ENCODE results near the gene ELOVL6.
"Not testable (repeated sequence)": the region's sequence is repeated elsewhere in the genome, so short reads cannot be mapped to it uniquely, and the experiment has no call there.

Gene ELOVL6, protein sequence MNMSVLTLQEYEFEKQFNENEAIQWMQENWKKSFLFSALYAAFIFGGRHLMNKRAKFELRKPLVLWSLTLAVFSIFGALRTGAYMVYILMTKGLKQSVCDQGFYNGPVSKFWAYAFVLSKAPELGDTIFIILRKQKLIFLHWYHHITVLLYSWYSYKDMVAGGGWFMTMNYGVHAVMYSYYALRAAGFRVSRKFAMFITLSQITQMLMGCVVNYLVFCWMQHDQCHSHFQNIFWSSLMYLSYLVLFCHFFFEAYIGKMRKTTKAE

DNA sequence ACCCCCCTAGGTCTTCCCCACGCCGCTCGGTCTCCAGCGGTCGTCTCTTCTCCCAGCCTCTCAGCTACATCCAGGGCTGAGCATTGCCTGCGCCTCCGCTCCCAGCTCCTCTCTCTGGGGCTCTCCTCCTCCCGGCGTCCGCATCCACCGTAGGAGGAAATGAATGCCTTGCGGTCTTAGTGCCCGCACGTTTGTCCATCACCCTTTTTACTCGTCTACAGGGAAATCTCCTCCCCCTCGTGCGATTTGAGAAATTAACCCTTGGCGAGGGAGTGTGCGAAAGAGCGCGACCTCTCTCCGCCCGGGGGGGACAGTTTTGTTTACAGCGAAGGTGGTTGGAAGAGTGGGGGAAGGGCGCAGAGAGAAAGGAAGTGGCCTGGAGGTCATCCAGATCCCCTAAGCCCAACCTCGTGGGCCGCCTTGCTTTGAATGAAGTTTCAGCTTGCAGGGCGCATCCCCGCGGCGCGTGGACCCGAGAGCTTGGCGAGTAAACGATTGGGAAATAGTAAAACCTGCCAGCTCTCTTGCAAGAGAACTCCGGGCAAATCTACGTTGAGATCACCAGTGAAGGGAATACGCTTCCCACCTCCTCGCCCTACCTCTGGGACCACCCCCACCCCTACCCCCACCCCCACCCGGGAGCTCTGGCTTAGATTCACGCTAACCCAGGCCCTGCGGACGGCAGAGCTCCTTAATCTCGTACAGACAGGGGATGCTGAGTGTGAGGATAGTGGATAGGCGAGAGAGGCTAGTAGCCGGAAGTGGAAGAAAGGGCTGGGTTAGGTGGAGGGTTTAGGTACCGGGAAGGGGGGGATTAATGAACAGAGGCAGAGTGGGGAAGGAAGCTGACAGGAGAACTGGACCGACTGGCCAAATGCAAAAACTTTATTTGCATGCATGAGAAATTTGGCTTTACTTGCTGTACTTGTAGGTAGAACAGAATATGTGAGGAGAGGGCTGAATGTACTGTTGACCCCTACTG is at the start of gene ELOVL6:
Gene ELOVL6, minus strand, starts transcription at position 181 of the 982 bp plus-strand sequence. CDS start 280 bp downstream, outside the sequence.
- DNase-seq, result peak; percentile 29

DNA sequence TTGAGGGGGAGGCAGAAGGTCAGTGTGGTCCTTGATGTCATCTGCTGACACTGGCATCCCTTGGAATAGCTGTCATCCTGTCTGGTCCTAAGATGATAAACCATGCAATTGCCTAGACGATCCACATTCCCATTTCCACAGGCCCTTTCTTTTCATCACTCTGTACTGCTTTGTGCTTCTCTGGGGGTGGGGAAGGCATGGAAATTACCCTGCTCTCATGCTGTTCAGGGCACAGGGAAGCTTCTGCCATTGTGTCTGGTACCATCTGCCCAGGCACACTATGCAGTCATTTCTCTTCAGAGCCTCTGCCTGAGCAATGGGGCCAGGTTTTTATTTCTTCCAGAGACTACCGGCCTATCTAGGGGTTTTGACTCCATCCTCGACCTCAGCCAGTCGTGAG is 49.7 kb upstream of the ELOVL6 start:
- no peak for DNase-seq

DNA sequence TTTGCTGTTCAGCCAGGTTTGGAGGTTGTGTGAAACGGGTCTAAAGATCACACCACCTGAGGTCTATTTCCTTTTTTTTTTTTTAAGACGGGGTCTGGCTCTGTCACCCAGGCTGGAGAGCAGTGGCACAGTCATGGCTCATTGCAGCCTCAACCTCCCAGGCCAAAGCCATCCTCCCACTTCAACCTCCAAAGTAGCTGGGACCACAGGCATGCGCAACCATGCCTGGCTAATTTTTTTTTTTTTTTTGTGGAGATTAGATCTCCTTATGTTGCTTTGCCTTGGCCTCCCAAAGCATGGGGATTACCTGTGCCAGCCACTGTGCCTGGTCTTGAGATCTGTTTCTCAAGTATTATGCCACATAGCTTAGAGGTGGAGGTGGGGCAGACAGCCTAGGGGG is 49.2 kb upstream of the ELOVL6 start:
- no peak for DNase-seq

DNA sequence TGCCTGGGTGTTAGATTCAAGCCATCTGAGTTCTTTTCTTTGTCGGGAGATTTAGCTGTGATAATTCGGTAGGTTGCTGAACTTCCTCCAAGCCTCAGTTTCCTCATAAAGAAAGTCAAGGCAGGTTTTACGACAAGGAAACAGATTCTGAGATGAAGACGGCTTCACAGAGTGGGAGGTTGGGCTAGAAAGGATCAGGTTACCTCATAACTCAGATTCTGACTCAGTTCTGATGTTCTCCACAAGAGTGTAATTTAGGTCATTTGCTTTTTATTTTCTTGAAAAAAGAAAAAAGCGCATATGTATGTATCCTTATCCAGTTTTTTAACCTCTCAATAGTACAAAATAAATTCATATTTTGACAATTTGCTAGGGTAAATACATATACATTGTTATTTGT is 47.2 kb upstream of the ELOVL6 start:
- no peak for DNase-seq

DNA sequence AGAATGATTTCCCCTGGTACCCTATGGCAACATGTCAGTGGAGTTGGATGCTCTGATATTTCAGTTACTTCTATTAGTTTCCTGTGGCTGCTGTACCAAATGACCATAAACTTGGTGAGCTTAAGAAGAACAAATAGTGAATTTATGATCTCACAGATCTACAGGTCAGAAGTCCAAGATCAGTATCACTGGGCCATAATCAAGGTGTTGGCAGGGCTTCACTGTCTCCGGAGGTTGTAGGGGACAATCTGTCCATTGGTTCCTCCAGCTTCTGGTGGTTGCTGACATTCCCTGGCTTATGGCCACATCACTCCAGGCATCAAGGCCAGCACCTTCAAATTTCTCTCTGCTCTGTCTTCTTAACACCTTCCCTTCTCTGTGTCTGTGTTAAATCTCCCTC is 37.9 kb upstream of the ELOVL6 start:
- DNase-seq, result no peak

DNA sequence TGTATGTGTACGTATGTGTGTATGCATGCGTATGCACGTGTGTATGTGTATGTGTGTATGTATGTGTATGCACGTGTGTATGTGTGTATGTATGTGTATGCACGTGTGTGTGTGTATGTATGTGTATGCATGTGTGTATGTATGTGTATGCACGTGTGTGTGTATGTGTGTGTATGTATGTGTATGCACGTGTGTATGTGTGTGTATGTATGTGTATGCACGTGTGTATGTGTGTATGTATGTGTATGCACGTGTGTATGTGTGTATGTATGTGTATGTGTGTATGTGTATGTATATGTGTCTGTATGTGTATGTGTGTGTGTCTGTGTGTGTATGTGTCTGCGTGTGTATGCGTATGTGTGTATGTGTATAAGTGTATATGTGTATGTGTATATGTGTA is 35.2 kb upstream of the ELOVL6 start:
- DNase-seq, result not testable (repeated sequence)

DNA sequence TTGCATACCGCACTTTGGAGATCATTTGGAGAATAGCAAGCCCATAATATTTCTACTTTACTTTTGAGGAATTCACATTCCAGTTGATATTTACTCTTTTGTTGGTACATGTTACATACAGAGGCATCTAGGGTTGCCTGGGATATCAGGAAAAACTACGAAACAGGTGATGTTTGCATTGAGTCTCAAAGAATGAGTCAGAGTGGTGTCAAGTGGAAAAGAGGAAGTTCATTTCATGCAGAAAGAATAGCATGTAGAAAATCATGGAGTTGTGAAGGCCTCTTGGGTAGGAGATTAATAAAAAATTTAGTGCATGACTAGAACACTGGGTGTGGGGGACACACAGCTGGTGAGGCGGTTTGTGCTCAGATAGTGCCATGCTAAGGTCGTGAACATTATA is 33.5 kb upstream of the ELOVL6 start:
- no peak for DNase-seq

DNA sequence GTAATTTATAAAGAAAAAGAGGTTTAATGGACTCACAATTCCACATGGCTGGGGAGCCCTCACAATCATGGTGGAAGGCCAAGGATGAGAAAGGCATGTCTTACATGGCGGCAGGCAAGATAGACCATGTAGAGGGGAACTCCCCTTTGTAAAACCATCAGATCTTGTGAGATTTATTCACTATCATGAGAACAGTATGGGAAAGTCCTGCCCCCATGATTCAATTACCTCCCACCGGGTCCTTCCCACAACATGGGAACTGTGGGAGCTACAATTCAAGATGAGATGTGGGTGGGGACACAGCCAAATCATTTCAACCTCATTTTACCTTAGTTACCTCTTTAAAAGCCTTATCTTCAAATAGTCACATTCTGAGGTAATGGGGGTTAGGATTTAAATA is 30.9 kb upstream of the ELOVL6 start:
- no peak for DNase-seq

DNA sequence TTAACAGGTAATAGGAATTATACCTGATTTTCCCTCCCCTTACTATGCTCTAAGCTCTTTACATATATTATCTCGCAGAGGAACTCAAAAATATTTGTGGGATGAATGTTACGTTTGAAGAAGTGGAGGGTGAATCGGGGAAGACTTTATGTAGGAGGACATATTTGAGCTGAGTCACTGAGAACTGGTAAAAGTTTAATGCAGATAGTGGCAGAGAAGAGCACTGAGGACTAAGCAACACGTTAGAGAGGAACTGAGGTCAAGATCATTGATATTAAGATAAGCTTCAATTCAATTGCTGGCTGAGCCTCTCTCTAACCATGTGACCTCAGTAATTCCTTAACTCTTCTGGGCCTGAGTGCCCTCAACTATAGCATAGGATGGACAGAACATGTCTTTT is 26.4 kb upstream of the ELOVL6 start:
- DNase-seq, result no peak

DNA sequence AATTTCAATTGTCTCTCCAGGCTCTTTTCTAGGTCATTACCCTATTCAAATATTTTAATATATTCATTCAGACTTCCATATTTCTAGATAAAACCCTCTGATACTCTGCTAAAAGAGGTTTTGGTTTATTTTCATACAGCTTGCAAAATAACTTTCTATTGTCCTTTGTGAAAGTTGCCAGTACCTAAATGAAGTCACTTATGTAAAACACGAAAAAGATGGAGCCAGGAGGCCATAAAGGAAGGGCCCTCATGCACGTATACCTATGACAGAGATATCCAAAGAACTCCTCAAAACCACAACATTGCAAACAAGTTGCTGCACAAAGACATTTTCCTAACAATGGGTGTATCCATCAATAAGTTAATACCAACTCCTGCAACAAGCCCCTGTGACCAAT is 25.7 kb upstream of the ELOVL6 start:
- DNase-seq, result no peak

DNA sequence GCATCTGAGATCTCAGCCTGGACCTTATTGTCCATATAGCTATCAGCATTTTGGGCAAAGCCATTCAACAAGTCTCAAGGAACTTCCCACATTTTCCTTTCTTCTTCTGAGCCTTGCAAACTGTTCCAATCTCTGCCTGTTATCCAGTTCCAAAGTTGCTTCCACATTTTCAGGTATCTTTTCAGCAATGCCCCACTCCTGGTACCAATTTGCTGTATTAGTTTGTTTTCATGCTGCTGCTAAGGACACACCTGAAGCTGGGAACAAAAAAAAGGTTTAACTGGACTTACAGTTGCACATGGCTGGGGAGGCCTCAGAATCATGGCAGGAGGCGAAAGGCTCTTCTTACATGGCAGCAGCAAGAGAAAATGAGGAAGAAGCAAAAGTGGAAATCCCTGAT is 20.5 kb upstream of the ELOVL6 start:
- not testable (repeated sequence) for DNase-seq

DNA sequence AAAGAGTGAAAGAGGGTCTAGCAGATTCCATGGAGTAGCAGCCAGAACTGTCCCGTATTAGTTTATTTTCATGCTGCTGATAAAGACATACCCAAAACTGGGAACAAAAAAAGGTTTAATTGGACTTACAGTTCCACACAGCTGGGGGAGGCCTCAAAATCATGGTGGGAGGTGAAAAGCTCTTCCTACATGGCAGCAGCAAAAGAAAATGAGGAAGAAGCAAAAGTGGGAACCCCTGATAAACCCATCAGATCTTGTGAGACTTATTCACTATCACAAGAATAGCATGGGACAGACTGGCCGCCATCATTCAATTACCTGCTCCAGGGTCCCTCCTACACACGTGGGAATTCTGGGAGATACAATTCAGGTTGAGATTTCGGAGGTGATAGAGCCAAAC is 18.8 kb upstream of the ELOVL6 start:
- not testable (repeated sequence) for DNase-seq

DNA sequence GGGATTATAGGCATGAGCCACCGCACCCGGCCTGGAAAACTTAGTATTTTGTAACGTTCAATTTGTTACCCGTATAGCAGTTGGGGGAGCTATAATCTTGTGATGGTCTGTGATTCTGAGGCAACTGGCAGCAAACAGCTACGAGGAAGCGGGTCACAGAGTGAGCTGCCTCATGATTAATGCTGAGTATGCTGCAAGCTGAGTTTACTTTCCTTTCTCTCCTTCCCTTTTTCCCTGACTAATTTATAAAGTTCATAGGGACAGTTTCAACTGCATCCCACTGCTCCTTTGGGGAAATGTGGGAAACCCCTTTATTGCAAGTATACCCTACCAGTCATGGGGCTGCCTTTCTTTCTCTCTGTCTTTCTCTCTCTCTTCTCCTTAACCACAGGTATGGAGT is 17.7 kb upstream of the ELOVL6 start:
- no peak for DNase-seq

DNA sequence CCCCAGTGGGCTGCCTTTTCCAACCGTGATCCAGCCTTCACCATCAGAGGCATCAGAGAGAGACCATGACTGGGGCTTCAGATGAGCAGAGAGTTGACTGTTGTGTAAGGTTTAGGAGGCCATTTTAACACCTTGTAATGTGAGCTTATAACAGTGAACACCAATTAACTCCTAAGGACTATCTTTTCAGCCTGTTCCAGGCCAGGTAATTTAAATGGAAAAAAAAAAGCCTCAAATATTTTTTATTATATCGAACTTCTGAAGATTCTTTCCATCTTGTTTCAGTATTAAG is 13.3 kb upstream of the ELOVL6 start:
- DNase-seq, result no peak

DNA sequence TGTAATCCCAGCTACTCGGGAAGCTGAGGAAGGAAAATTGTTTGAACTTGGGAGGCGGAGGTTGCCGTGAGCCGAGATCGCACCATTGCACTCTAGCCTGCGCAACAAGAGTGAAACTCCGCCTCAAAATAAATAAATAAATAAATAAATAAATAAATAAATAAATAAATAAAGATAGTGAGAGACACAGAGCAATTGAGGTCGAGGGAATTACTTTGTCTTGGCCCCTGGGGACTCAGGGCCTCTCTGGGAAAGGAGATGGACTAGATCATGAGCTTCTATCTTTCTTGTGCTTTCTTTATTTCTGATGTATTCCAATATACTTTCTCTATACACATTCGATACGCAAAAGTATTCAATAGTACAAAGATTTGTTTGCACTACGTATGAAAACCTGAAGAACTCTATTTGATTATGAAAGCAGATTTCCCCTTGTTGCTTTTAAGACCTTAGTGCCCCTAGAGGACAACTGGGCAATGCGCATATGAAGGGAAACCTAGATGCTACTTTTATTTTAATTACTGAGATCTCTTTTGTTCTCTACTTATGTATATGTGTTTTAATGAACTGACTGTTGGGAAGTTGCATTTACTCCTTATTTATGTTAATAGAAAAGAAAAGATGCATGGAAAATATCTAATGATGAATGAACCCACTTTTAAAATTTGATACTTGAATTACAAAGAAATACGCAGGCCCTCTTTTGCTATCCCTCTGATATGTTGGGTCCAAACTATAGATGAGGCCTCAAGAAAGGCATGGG is 12.8 kb upstream of the ELOVL6 start:
- DNase-seq, result no peak

DNA sequence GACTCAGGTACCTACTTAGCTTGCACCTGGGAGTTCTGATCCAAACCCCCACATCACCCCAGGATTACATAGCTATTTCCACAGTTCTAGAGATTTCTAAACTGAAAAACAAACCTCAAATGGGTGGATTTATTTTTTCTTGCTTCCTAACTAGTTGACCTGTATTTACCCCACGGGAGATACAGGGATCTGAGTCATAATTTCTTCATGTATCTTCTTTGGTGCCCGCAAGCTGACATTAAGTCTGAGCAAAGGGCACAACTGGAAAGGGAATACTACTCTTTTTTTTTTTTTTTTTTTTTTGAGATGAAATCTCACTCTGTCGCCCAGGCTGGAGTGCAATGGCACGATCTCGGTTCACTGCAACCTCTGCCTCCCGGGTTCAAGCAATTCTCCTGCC is 10.0 kb upstream of the ELOVL6 start:
- DNase-seq, result no peak

DNA sequence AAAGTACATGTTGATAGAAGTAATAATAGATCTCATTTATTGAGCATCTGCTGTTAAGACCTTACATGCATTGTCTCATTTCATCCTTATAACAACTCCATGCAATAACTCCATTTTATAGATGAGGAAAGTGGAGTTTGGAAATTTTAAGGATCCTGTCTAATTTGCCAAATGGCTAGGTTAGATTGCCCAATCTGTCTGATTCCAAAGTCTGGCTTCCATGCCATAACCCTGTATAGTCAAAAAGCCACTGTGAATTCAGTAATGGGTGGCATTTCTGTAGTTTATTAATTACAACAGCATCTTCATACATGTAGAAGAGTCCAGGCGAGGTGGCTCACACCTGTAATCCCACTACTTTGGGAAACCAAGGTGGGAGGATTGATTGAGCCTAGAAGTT is 8.8 kb upstream of the ELOVL6 start:
- no peak for DNase-seq

DNA sequence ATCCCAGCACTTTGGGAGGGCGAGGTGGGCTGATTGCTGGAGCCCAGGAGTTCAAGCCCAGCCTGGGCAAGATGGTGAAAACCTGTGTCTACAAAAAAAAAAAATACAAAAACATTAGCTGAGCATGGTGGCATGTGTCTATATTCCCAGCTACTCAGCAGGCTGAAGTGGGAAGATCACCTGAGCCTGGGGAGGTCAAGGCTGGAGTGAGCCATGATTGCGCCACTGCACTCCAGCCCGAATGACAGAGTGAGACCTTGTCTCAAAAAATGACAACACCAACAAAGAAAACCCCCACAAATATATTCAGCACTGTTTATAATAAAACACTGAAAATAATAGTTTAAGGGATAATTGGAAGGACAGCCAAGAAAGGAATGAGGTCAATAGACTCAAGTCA is 3.6 kb upstream of the ELOVL6 start:
- no peak for DNase-seq

DNA sequence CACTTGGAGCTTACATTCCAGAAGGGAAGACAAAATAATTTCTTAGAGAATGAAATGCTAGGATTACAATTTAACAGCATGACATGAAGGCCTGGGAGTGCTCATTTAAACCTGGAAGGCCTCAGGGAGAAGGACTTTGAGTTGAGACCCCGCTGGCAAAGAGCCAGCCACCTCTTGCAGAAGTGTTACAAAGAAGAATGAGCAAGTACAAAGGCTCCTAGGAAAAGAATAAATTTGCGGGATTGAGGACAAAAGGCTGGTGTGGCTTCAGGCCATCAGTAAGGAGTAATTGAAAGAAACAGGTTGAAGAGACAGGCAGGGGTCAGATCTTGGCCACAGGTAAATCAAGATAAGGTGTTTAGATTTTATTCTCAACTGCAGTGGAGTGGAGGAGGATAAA is 3.1 kb upstream of the ELOVL6 start:
- DNase-seq, result no peak

DNA sequence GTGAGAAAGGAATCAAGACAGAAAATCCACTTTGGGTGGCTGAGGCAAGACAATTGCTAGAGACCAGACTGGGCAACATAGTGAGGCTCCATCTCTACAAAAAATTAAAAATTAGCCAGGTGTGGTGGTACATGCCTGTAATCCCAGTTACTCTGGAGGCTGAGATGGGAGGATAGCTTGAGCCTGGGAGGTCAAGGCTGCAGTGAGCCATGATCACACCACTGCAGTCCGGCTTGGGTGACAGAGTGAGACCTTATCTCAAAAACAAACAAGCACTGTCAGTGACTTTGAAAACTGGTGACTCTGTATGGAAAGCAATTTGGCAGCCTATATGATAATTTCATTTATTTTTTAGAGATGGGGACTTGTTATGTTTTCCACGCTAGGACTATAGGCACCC is 2.3 kb upstream of the ELOVL6 start:
- no peak for DNase-seq

DNA sequence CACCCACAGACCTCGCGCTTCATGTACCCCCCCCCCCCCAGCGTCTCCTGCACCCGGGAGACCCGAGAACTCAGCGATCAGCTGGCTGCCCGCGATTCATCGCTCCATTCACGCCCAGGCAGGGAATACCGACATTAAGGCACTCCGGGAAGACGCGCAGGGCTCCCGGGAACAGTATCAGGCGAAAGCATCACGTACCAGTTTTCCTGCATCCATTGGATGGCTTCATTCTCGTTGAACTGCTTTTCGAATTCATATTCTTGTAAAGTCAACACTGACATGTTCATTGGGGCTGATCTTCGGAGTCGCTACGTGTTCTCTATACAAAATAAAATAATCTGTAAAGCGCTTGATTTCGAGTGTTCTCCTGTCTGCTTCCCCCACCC is 373 bp downstream of the ELOVL6 start:
- DNase-seq, result peak; percentile 31

DNA sequence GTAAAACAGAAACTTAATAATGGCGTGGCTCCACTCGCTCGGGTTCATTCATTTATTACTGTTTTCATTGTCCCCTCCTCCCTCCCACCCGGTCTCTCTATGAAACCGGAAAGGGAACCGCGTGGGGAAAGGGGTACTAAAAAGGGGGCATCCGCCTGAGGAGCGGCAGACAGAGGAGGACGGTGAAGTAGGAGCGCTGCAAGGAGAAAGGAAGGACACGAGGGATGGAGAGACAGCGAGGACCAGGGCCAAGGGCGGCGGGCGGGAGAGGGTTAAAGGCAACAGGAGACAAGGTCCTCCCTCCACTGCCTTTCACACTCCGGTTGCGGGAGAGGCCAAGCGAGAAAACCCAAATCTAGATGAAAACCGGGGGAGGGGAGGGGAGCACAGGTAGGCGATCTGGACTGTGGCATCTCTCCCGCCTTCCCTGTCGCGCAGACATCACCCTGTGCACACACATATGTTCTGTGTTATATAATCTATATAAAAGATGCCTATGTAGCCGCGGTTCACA is 829 bp downstream of the ELOVL6 start:
- DNase-seq, result peak; percentile 42

DNA sequence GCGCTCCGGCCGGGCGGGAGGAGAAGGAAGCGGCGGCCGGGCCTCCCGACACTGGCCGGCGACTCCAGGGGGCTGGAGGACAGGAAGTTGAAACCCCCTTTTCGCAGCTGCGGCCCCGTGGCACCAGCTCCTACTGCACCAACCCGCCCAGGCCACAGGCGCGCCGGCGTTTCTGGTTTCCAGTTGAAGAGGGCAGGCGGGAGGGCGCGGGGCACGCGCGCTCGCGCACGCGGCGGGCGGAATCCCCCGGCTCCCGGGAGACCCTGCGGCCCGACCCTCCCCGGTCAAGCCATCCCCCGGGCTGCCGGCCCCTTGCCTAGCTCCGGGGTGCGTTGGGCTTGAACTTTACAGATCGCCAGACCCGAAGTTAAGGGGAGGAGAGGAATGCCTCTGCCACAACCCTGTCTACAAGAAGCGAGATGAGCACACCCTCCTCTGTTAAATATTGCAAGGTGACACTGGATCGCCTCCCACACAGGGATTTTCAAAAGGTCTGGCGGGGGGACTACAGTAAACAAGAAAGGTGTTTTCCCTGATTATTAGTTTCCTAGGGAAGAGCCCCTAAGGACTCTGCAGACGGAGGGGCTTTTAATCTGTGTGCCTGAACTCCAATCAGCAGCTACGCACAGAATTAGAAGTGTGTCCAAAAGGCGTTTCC is 1.4 kb downstream of the ELOVL6 start:
- peak; percentile 69 for DNase-seq

Data from activated T-cell treated with anti-CD3 and anti-CD28 coated beads, Interleukin-2, amount 50 U/mL, for 1 hour (primary cell).